GM10266 (cell line): Measurements from ENCODE around the gene DNAAF5.

Source experiments
- DNase-seq: peaks from one replicate; pipeline ENCODE4 v3.0.0; 2012; ENCODE audit errors: extremely low spot score
- TF ChIP-seq, protein P1 (sequence below): IDR thresholded peaks from 2 replicates; pipeline ENCODE4 v1.5.1; 2012; ENCODE audit warnings: mild to moderate bottlenecking, low read depth; ENCODE audit not compliant: control insufficient read depth, insufficient read depth; ENCODE audit errors: missing control alignments

Gene DNAAF5

DNA sequence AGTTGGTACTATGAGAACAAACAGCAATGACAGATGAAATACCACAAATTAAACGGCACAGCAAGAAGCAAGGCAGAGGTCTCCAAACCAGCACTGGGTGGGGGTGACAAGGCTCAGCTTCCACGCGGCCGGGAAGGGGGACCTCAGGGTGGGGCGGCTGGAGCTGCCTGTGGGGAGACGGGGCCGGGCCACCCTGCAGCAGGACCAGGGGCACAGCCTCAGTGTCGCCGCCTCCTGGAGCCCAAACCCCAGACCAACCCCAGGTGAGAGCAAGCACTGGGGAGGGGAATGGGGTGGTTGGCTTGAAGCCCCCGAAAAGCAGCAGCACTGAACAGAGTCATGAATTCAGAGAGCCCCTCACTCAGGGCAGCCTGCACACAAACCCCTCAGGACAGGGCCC lies 49.9 kb downstream of the DNAAF5 start:
- TF ChIP-seq, protein P1, sequence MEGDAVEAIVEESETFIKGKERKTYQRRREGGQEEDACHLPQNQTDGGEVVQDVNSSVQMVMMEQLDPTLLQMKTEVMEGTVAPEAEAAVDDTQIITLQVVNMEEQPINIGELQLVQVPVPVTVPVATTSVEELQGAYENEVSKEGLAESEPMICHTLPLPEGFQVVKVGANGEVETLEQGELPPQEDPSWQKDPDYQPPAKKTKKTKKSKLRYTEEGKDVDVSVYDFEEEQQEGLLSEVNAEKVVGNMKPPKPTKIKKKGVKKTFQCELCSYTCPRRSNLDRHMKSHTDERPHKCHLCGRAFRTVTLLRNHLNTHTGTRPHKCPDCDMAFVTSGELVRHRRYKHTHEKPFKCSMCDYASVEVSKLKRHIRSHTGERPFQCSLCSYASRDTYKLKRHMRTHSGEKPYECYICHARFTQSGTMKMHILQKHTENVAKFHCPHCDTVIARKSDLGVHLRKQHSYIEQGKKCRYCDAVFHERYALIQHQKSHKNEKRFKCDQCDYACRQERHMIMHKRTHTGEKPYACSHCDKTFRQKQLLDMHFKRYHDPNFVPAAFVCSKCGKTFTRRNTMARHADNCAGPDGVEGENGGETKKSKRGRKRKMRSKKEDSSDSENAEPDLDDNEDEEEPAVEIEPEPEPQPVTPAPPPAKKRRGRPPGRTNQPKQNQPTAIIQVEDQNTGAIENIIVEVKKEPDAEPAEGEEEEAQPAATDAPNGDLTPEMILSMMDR, result no peak
- no peak for DNase-seq

DNA sequence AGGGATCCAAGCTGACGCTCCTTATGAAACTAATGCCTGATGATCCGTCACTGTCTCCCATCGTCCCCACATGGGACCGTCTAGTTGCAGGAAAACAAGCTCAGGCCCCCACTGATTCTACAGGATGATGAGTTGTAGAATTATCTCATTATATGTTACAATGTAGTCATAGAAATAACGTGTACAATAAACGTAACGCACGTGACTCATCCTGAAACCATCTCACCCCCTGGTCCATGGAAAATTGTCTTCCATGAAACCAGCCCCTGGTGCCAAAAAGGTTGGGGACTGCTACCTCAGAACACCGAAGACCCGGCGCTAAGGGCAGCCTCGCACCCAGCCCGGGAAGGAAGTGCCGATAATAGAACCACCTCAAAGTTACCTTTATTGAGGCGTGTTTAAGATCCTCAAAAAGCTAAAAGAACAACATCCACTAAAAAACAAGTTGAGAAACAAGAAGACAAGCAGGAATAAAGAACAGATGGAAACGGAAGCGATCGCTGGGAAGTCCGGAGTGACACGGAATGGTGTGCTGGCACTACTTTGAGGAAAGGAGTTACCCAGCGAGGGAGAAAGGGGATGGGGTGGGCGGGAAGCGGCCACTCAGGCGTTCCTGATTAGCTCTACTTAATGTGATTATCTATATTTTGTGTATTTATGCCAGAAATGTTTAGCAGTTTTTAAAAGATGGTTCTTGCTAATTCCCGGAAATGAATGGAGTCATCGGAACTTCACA lies 50.7 kb downstream of the DNAAF5 start:
- no peak for DNase-seq
- TF ChIP-seq, protein P1, result no peak

DNA sequence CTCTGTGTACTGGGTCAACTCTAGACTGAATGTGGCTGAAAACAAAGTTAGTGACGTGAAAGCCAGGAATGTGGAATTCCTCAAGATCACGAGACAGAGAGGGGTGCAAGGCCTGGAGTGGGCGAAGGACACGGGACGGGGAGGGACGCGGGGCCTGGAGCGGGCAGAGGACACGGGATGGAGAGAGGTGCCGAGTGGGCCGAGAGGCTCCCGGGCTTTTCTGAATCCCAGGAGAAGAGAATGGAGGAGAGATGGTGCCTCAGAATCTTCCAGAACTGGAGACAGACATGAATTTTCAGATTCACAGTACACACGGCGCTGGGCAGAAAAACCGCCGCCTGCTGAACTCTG lies 51.2 kb downstream of the DNAAF5 start:
- no peak for DNase-seq
- TF ChIP-seq, protein P1, result no peak

DNA sequence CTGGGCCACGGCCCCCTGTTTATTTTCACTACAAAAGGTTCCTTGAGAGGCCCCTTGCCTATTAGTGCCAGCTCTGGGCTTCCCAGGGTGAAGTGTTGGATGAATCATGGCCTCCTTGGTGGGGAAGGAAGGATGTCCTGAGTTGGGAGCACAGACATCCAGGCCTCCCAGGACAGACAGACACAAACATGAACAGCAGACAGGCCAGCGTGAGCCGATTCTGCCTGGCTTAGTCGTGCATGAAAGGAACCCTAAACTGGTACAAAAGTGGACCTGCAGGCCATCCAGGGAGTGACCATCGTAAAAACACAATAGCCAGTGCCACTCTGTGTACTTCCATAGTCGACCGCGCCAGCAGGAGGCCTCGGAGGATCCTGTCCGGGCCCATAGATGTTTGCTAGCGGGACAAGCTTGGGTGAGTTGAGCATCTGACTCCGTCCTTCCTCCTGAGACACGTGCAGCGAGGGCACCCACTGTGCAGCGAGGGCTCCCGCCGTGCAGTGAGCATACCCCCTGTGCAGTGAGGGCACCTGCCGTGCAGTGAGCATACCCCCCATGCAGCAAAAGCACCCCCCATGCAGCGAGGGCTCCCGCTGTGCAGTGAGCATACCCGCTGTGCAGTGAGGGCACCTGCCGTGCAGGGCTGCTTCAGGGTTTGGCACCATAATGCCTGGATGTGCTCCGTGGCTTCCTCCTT lies 51.9 kb downstream of the DNAAF5 start:
- DNase-seq, result no peak

DNA sequence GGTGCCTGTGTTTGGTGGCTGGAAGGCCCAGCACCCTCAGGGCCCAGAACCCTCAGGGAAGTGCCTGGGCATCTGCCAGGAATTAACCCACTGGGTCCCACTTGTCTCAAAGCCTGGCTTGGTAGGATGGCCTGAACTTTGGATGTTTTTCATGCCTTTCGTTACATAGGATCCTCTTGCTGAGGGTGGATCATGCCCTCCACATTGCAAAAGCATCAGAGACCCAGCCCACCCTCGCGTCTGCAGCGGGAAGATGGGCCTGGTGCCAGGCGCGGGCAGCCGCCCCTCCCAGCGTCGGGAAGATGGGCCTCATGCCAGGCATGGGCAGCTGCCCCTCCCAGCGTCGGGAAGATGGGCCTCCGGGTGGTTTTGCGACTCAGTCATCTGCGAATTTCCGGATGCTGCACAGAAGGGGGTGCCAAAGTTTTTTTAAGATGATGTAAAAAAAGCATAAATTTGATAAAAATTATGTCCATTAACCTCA lies 52.5 kb downstream of the DNAAF5 start:
- DNase-seq, result no peak
- TF ChIP-seq, protein P1, result no peak

More for the DNA sequence above, 51.9 kb downstream of the DNAAF5 start:
- TF ChIP-seq, protein P1, result no peak

GRCh38 chr7:779480-779879 lies 53.0 kb downstream of the DNAAF5 start:
- no peak for DNase-seq
- TF ChIP-seq, protein P1, result no peak

GRCh38 chr7:780081-780480 lies 53.6 kb downstream of the DNAAF5 start:
- no peak for DNase-seq
- TF ChIP-seq, protein P1, result no peak
